Measurements from ENCODE around the gene LRRK1.

DNA sequence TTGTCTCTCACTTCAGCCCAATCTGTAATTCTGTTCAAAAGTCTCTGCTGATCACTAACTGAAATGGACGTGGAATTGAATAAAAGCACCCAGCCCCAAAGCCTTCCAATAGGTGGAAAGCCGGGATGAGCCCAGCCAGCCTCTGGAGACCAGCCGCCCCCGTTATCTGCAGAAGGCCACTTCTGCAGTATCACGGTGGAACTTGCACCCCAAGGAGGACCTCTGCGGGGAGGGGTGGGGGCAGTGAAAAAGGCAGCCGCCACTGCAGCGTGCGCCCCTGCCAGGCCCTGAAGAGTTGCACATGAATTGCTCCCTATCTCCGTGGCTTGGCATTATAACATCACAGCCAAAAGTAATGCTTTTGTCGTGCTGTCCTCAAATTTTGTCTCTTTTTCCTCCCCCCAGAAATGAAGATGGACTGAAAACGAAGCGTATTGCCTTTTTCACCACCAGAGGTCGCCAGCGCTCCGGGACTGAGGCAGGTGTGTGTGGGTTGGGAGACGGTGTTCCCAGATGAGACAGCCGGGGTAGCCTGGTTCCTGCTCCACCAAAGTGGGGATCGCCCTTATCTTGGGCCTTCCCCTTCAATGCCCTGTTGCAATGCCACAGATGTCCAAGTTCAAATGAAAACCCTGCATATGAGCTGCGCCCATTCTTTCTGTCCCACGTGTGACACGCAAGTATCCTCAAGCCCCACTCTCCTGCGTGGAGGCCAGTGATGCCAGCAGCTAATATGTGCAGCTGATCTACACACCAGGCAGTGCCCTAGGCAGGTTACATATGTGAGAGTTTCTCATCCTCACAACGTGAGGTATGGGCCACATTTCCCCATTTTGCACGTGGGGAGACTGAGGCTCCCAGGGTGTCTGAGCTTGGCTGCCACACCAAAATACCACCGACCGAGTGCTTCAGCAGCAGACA is 96.0 kb downstream of the LRRK1 start:
- TF ChIP-seq, protein P1, sequence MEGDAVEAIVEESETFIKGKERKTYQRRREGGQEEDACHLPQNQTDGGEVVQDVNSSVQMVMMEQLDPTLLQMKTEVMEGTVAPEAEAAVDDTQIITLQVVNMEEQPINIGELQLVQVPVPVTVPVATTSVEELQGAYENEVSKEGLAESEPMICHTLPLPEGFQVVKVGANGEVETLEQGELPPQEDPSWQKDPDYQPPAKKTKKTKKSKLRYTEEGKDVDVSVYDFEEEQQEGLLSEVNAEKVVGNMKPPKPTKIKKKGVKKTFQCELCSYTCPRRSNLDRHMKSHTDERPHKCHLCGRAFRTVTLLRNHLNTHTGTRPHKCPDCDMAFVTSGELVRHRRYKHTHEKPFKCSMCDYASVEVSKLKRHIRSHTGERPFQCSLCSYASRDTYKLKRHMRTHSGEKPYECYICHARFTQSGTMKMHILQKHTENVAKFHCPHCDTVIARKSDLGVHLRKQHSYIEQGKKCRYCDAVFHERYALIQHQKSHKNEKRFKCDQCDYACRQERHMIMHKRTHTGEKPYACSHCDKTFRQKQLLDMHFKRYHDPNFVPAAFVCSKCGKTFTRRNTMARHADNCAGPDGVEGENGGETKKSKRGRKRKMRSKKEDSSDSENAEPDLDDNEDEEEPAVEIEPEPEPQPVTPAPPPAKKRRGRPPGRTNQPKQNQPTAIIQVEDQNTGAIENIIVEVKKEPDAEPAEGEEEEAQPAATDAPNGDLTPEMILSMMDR (IDR thresholded peaks at IDR 0.05) = peak; percentile 93
- TF ChIP-seq PHF8 (IDR thresholded peaks at IDR 0.05; ENCODE audit: borderline replicate concordance, low read depth) (no peak), RCOR1 (IDR thresholded peaks at IDR 0.05; ENCODE audit: low read depth, low read length) (no peak), POLR2A (IDR thresholded peaks at IDR 0.05; ENCODE audit: low read length) (no peak), HOXA7 (CRISPR knock-in tag; IDR thresholded peaks at IDR 0.05) (no peak), TP53 (CRISPR knock-in tag; IDR thresholded peaks at IDR 0.05) (no peak), RAD21 (conservative IDR thresholded peaks at IDR 0.05 in 1 of 2, IDR thresholded peaks at IDR 0.05 in 1 of 2) (peak; percentile 85 to 88), MAFK (IDR thresholded peaks at IDR 0.05; ENCODE audit: partially characterized antibody) (no peak)
- TF ChIP-seq, protein P2, sequence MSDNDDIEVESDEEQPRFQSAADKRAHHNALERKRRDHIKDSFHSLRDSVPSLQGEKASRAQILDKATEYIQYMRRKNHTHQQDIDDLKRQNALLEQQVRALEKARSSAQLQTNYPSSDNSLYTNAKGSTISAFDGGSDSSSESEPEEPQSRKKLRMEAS (IDR thresholded peaks at IDR 0.05) = no peak
- TF ChIP-seq, protein P3, sequence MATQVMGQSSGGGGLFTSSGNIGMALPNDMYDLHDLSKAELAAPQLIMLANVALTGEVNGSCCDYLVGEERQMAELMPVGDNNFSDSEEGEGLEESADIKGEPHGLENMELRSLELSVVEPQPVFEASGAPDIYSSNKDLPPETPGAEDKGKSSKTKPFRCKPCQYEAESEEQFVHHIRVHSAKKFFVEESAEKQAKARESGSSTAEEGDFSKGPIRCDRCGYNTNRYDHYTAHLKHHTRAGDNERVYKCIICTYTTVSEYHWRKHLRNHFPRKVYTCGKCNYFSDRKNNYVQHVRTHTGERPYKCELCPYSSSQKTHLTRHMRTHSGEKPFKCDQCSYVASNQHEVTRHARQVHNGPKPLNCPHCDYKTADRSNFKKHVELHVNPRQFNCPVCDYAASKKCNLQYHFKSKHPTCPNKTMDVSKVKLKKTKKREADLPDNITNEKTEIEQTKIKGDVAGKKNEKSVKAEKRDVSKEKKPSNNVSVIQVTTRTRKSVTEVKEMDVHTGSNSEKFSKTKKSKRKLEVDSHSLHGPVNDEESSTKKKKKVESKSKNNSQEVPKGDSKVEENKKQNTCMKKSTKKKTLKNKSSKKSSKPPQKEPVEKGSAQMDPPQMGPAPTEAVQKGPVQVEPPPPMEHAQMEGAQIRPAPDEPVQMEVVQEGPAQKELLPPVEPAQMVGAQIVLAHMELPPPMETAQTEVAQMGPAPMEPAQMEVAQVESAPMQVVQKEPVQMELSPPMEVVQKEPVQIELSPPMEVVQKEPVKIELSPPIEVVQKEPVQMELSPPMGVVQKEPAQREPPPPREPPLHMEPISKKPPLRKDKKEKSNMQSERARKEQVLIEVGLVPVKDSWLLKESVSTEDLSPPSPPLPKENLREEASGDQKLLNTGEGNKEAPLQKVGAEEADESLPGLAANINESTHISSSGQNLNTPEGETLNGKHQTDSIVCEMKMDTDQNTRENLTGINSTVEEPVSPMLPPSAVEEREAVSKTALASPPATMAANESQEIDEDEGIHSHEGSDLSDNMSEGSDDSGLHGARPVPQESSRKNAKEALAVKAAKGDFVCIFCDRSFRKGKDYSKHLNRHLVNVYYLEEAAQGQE (IDR thresholded peaks at IDR 0.05) = no peak
- TF ChIP-seq, protein P4, sequence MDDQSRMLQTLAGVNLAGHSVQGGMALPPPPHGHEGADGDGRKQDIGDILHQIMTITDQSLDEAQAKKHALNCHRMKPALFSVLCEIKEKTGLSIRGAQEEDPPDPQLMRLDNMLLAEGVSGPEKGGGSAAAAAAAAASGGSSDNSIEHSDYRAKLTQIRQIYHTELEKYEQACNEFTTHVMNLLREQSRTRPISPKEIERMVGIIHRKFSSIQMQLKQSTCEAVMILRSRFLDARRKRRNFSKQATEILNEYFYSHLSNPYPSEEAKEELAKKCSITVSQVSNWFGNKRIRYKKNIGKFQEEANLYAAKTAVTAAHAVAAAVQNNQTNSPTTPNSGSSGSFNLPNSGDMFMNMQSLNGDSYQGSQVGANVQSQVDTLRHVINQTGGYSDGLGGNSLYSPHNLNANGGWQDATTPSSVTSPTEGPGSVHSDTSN (IDR thresholded peaks at IDR 0.05) = no peak

All from A549 (cell line).